Panc1 (cell line): ENCODE measurements around the gene ASCC2.

Experiments
- CTCF ChIP-seq: fragments of 450-650 bp; IDR thresholded peaks from 2 replicates; pipeline ENCODE4 v1.5.1; 2017; ENCODE audit warnings: mild to moderate bottlenecking
- POLR2AphosphoS5 ChIP-seq: IDR thresholded peaks from 2 replicates; pipeline ENCODE4 v1.6.1; 2012; ENCODE audit warnings: mild to moderate bottlenecking, low read depth, low read length, moderate library complexity
- REST ChIP-seq, 2 experiments: IDR thresholded peaks; 2 replicates each; pipeline ENCODE4 v1.6.1; 2011 to 2012; ENCODE audit warnings: low read depth in 2 of 2, control low read depth in 1 of 2, low read length in 1 of 2, mild to moderate bottlenecking in 1 of 2, moderate library complexity in 1 of 2; ENCODE audit not compliant: insufficient read depth in 1 of 2
- SIN3A ChIP-seq: IDR thresholded peaks from 2 replicates; pipeline ENCODE4 v1.6.1; 2012; ENCODE audit warnings: low read depth, mild to moderate bottlenecking, low read length, moderate library complexity, borderline replicate concordance; ENCODE audit not compliant: insufficient read depth

GRCh38 chr22:29856496-29856895, 18.4 kb upstream of the ASCC2 start:
- TF ChIP-seq CTCF (no peak), REST (IDR thresholded peaks at IDR 0.05; ENCODE audit: insufficient read depth in 1 of 2, low read depth in 2 of 2, low read length in 1 of 2) (no peak), POLR2AphosphoS5 (no peak), SIN3A (no peak)
